ENCODE measurements around the gene SMAD6. TPM values are rescaled to one million over a fixed set of nuclear protein-coding genes. Genes with fewer than 3 reads are reported as not detected.

The SMAD6 gene
- total RNA-seq, 1 experiment from 2014 or later: 6.6 TPM

GRCh38 chr15:66702787-66703539 lies 927 bp downstream of the SMAD6 start:
- CTCF ChIA-PET: interaction anchor here (0.9 to 3.1 kb wide), 4 partner anchors 8 to 149 kb away, joined by 3 to 15 read pairs (median 3); no protein-coding TSS in a partner anchor
- Histone ChIP-seq H3K27ac (ENCODE audit: low read depth, low read length) (peak overlapping the region; percentile 79), H3K36me3 (ENCODE audit: control insufficient read depth in 1 of 2, insufficient read depth in 2 of 2, low read length in 2 of 2) (no peaks in the 10 kb centered on the region), H3K27me3 (ENCODE audit: insufficient read depth, low read length) (no peaks in the 10 kb centered on the region), H3K4me2 (ENCODE audit: low read length) (peak overlapping the region; percentile 99), H3K9me2 (ENCODE audit: insufficient read depth) (no peaks in the 10 kb centered on the region), H2AFZ (ENCODE audit: low read depth, low read length, poor library complexity, severe bottlenecking) (no peak overlapping the region), H3K9ac (ENCODE audit: low read length) (peak overlapping the region; percentile 68), H3K4me1 (ENCODE audit: control insufficient read depth in 1 of 2, insufficient read depth in 2 of 2, low read length in 2 of 2) (peaks cover 47 to 80% of the 10 kb centered on the region in 2 experiments), H3K4me3 (replicated peaks in 1 of 2; ENCODE audit: low read depth in 1 of 2, low read length in 2 of 2) (peak overlapping the region; percentile 53 to 74), H4K20me1 (ENCODE audit: insufficient read depth) (no peaks in the 10 kb centered on the region), H3K79me2 (ENCODE audit: insufficient read depth, low read length) (peaks cover 13% of the 10 kb centered on the region), H3K9me3 (ENCODE audit: control insufficient read depth in 1 of 2, insufficient read depth in 1 of 2, low read depth in 1 of 2, low read length in 2 of 2) (no peaks in the 10 kb centered on the region)
- no peak for TF ChIP-seq REST (IDR thresholded peaks at IDR 0.05; ENCODE audit: low read depth)
- TF ChIP-seq ZFX (IDR thresholded peaks at IDR 0.05): no peak; the same call in 1 of the 2 replicates
- no peak for TF ChIP-seq SRF (IDR thresholded peaks at IDR 0.05; ENCODE audit: low read depth)
- no peak for TF ChIP-seq POLR2AphosphoS5 (IDR thresholded peaks at IDR 0.05; ENCODE audit: low read depth, low read length)
- no peak for TF ChIP-seq ZNF274 (IDR thresholded peaks at IDR 0.05; ENCODE audit: low read depth, low read length)
- TF ChIP-seq SP1 (IDR thresholded peaks at IDR 0.05; ENCODE audit: low read depth): no peak
- TF ChIP-seq CEBPB (IDR thresholded peaks at IDR 0.05; ENCODE audit: low read depth): no peak
- no peak for TF ChIP-seq SIN3A (IDR thresholded peaks at IDR 0.05; ENCODE audit: low read depth)
- TF ChIP-seq RAD21 (IDR thresholded peaks at IDR 0.05; ENCODE audit: low read depth): no peak
- no peak for TF ChIP-seq EZH2phosphoT487 (IDR thresholded peaks at IDR 0.05; ENCODE audit: borderline replicate concordance)
- no peak for TF ChIP-seq MAX (IDR thresholded peaks at IDR 0.05)
- no peak for TF ChIP-seq CTCF (IDR thresholded peaks at IDR 0.05 in 2 of 3, conservative IDR thresholded peaks at IDR 0.05 in 1 of 3; ENCODE audit: borderline replicate concordance in 1 of 3, insufficient read depth in 1 of 3, low read depth in 2 of 3, low read length in 2 of 3)
- no peak for TF ChIP-seq ZBTB33 (IDR thresholded peaks at IDR 0.05; ENCODE audit: extremely low read depth, insufficient replicate concordance, low read length)
- TF ChIP-seq EZH2 (IDR thresholded peaks at IDR 0.05): no peak
- no peak for TF ChIP-seq ATF3 (IDR thresholded peaks at IDR 0.05)
- TF ChIP-seq FOSL1 (IDR thresholded peaks at IDR 0.05; ENCODE audit: low read depth): no peak
- no peak for TF ChIP-seq EGR1 (IDR thresholded peaks at IDR 0.05; ENCODE audit: low read depth)
- no peak for TF ChIP-seq ELF1 (IDR thresholded peaks at IDR 0.05; ENCODE audit: borderline replicate concordance, low read depth)
- RAD21 ChIA-PET (ENCODE audit: low non-redundant PET in 1 of 2, low total read pairs in 2 of 2, uncharacterized antibody in 2 of 2, unreplicated experiment in 2 of 2): interaction anchor here (1.0 to 1.5 kb wide), 2 partner anchors 29 to 86 kb away, joined by 3 read pairs; no protein-coding TSS in a partner anchor
- intact Hi-C loops (cut with micrococcal nuclease): loop anchor here (5.0 kb wide), 1 partner anchor 149 kb away; no protein-coding TSS in a partner anchor
- POLR2A ChIA-PET: no interaction called here
- BruUV-seq (replicated peaks): no TSS peak
- ATAC-seq (no peak), DNase-seq (ENCODE audit: low read depth, low spot score) (no peak)

Data from HCT116 (cell line).